SK-N-SH (cell line): ENCODE data around the gene ACOT4. TPM values are rescaled to one million over a fixed set of nuclear protein-coding genes. Genes with fewer than 3 reads are reported as not detected.

Experiments used
- CTCF ChIA-PET: fragments of 300-600, 350-600 bp; formaldehyde crosslinking; extraction: SDS; loops from one replicate; lab custom pipeline; 2021; lab: Yijun Ruan, JAX
- POLR2A ChIA-PET: fragments of 350-600 bp; sonication (Branson Sonifier 250); formaldehyde crosslinking; extraction: SDS; loops from one replicate; lab custom pipeline; 2020; ENCODE audit warnings: antibody characterized with exemption, inconsistent platforms; lab: Yijun Ruan, JAX
- DNase-seq: peaks from one replicate; pipeline ENCODE4 v3.0.0; 2012
- H2AFZ ChIP-seq: fragments of 200-600 bp; sonication (generic); 2 replicates; pipeline ENCODE4 v1.8.1; 2016; ENCODE audit warnings: antibody characterized with exemption, mild to moderate bottlenecking, low read depth
- H3F3A ChIP-seq: fragments of 200-600 bp; sonication (generic); replicated peaks from 2 replicates; pipeline ENCODE3; 2016; ENCODE audit warnings: antibody characterized with exemption, mild to moderate bottlenecking; ENCODE audit not compliant: insufficient read depth
- H3K27ac ChIP-seq, 2 experiments: fragments of 200-500 bp in 1 of 2; fragments of 200-600 bp in 1 of 2; sonication (Bioruptor generic) in 1 of 2; sonication (generic), shearing (Covaris generic) in 1 of 2; 2 replicates each; pipeline versions ENCODE4 v1.5.1 to v1.6.1; 2014 to 2016; ENCODE audit warnings: low read depth in 2 of 2, inconsistent platforms in 1 of 2, low read length in 1 of 2, mild to moderate bottlenecking in 1 of 2, mixed read lengths in 1 of 2
- H3K27me3 ChIP-seq: fragments of 200-600 bp; sonication (generic), shearing (Covaris generic); 2 replicates; pipeline ENCODE4 v1.6.1; 2016; ENCODE audit warnings: mixed run types; ENCODE audit not compliant: insufficient read depth
- H3K36me3 ChIP-seq, 2 experiments: fragments of 200-500 bp in 1 of 2; fragments of 200-600 bp in 1 of 2; sonication (Bioruptor generic) in 1 of 2; sonication (generic) in 1 of 2; replicated peaks in 1 of 2; 2 replicates each; pipeline versions ENCODE3 to v1.5.1; 2014 to 2016; ENCODE audit warnings: low read length in 1 of 2, mild to moderate bottlenecking in 1 of 2; ENCODE audit not compliant: insufficient read depth in 2 of 2, control insufficient read depth in 1 of 2
- H3K4me1 ChIP-seq, 2 experiments: fragments of 200-500 bp in 1 of 2; fragments of 200-600 bp in 1 of 2; sonication (Bioruptor generic) in 1 of 2; sonication (generic), shearing (Covaris generic) in 1 of 2; 2 replicates each; pipeline versions ENCODE4 v1.5.1 to v1.6.1; 2014 to 2016; ENCODE audit warnings: low read depth in 1 of 2, low read length in 1 of 2, mixed run types in 1 of 2; ENCODE audit not compliant: insufficient read depth in 2 of 2, control insufficient read depth in 1 of 2
- H3K4me2 ChIP-seq: fragments of 200-600 bp; sonication (generic), shearing (Covaris generic); 2 replicates; pipeline ENCODE4 v1.6.1; 2017; ENCODE audit warnings: mixed run types
- H3K4me3 ChIP-seq, 2 experiments: fragments of 200-500 bp in 1 of 2; fragments of 200-600 bp in 1 of 2; sonication (Bioruptor generic) in 1 of 2; sonication (generic), shearing (Covaris generic) in 1 of 2; 2 replicates each; pipeline versions ENCODE4 v1.5.1 to v1.8.1; 2014 to 2016; ENCODE audit warnings: low read depth in 2 of 2, inconsistent platforms in 1 of 2, low read length in 1 of 2, mild to moderate bottlenecking in 1 of 2, mixed read lengths in 1 of 2, moderate library complexity in 1 of 2
- H3K79me2 ChIP-seq: fragments of 200-600 bp; sonication (generic); 2 replicates; pipeline ENCODE4 v1.8.1; 2017; ENCODE audit warnings: mild to moderate bottlenecking; ENCODE audit not compliant: insufficient read depth
- H3K9ac ChIP-seq: fragments of 200-600 bp; sonication (generic); 2 replicates; pipeline ENCODE4 v1.6.1; 2017; ENCODE audit warnings: mixed run types
- H3K9me2 ChIP-seq: fragments of 200-600 bp; sonication (generic); 2 replicates; pipeline ENCODE4 v1.6.1; 2017; ENCODE audit warnings: mixed run types
- H3K9me3 ChIP-seq: fragments of 200-600 bp; sonication (generic); 2 replicates; pipeline ENCODE4 v1.6.1; 2017; ENCODE audit warnings: mixed run types, mild to moderate bottlenecking, moderate library complexity
- H4K20me1 ChIP-seq: fragments of 200-600 bp; sonication (generic); 2 replicates; pipeline ENCODE4 v1.6.1; 2017; ENCODE audit warnings: mild to moderate bottlenecking, mixed run types; ENCODE audit not compliant: insufficient read depth
- CHD2 ChIP-seq: fragments of 150-350 bp; IDR thresholded peaks from 2 replicates; pipeline ENCODE4 v1.6.1; 2018; ENCODE audit warnings: low read length; ENCODE audit not compliant: partially characterized antibody
- EP300 ChIP-seq, 2 experiments: IDR thresholded peaks; 2 replicates each; pipeline versions ENCODE4 v1.4.0 to v1.6.1; 2012; ENCODE audit warnings: borderline replicate concordance in 1 of 2, low read depth in 1 of 2, low read length in 1 of 2
- FOSL2 ChIP-seq: IDR thresholded peaks from 2 replicates; pipeline ENCODE4 v1.4.0; 2012; ENCODE audit warnings: low read depth, mild to moderate bottlenecking, moderate library complexity, borderline replicate concordance
- FOXJ3 ChIP-seq: sonication (generic); formaldehyde crosslinking; IDR thresholded peaks from 2 replicates; pipeline ENCODE4 v1.5.1; 2020; ENCODE audit warnings: mild to moderate bottlenecking, missing genetic modification reagents
- GABPA ChIP-seq: IDR thresholded peaks from 2 replicates; pipeline ENCODE4 v1.4.0; 2012; ENCODE audit warnings: low read depth, mild to moderate bottlenecking
- GATA2 ChIP-seq: sonication (generic); formaldehyde crosslinking; IDR thresholded peaks from 2 replicates; pipeline ENCODE4 v1.5.0; 2020; ENCODE audit warnings: mild to moderate bottlenecking, missing genetic modification reagents
- IRF3 ChIP-seq: fragments of 150-350 bp; IDR thresholded peaks from 2 replicates; pipeline ENCODE4 v1.6.1; 2016; ENCODE audit warnings: mild to moderate bottlenecking, low read depth, low read length
- JUND ChIP-seq: IDR thresholded peaks from 2 replicates; pipeline ENCODE4 v1.4.0; 2012
- MEF2A ChIP-seq: IDR thresholded peaks from 2 replicates; pipeline ENCODE4 v1.4.0; 2012; ENCODE audit warnings: low read depth, borderline replicate concordance
- NFIC ChIP-seq: IDR thresholded peaks from 2 replicates; pipeline ENCODE4 v1.4.0; 2012; ENCODE audit warnings: borderline replicate concordance
- RCOR1 ChIP-seq: fragments of 150-350 bp; IDR thresholded peaks from 2 replicates; pipeline ENCODE4 v1.6.1; 2017; ENCODE audit warnings: antibody characterized with exemption, low read length
- RFX5 ChIP-seq: IDR thresholded peaks from 2 replicates; pipeline ENCODE4 v1.6.1; 2012; ENCODE audit warnings: mild to moderate bottlenecking, improper control_type of control experiment, low read length
- RXRA ChIP-seq: IDR thresholded peaks from 2 replicates; pipeline ENCODE4 v1.4.0; 2012; ENCODE audit warnings: low read depth, mild to moderate bottlenecking, borderline replicate concordance
- SIN3A ChIP-seq: IDR thresholded peaks from 2 replicates; pipeline ENCODE4 v1.6.1; 2012; ENCODE audit warnings: low read depth, mild to moderate bottlenecking, low read length, moderate library complexity, borderline replicate concordance
- SMC3 ChIP-seq: IDR thresholded peaks from 2 replicates; pipeline ENCODE4 v1.6.1; 2012; ENCODE audit warnings: low read depth, low read length, improper control_type of control experiment
- TAF1 ChIP-seq: IDR thresholded peaks from 2 replicates; pipeline ENCODE4 v1.6.1; 2012; ENCODE audit warnings: low read depth, mild to moderate bottlenecking, low read length, moderate library complexity, borderline replicate concordance
- TEAD4 ChIP-seq: IDR thresholded peaks from 2 replicates; pipeline ENCODE4 v1.4.0; 2012; ENCODE audit warnings: mild to moderate bottlenecking, borderline replicate concordance; ENCODE audit not compliant: insufficient read depth
- YY1 ChIP-seq: IDR thresholded peaks from 2 replicates; pipeline ENCODE4 v1.4.0; 2012; ENCODE audit warnings: low read depth, mild to moderate bottlenecking
- WGBS: methylation state at CpG from one replicate; pipeline ENCODE4 v1.1.6; 2017; ENCODE audit warnings: low lambda C conversion rate; 5-methylcytosine and 5-hydroxymethylcytosine counted together
- polyA plus RNA-seq, 3 experiments: library from polyadenylated mRNA; depleted of rRNA; stranded (reverse); fragments of >200 nt; gene quantifications; 2 replicates each; pipeline ENCODE4 v1.2.3, GENCODE V29; 2012
- TF ChIP-seq, protein P1 (sequence below): fragments of 150-350 bp; IDR thresholded peaks from 2 replicates; pipeline ENCODE4 v1.6.1; 2017; ENCODE audit warnings: antibody characterized with exemption, low read length, low read depth, borderline replicate concordance
- TF ChIP-seq, protein P2 (sequence below): IDR thresholded peaks from 2 replicates; pipeline ENCODE4 v1.4.0; 2012; ENCODE audit warnings: low read depth

Gene ACOT4
- polyA plus RNA-seq, 1 of the 3 experiments (the other 2 are of a cell fraction), result 0.12 TPM

GRCh38 chr14:73623504-73624054, 31.9 kb downstream of the ACOT4 start:
- H3K27ac ChIP-seq, result no peak overlapping the region
- H3K4me3 ChIP-seq, result no peak overlapping the region
- WGBS, result 89% methylated on average over 4 of the region's 4 CpGs
- no peaks in the 10 kb centered on the region for H3K4me1 ChIP-seq
- no peak overlapping the region for H3K4me2 ChIP-seq
- DNase-seq, result no peak
- no peak overlapping the region for H2AFZ ChIP-seq
- no peaks in the 10 kb centered on the region for H3F3A ChIP-seq
- TF ChIP-seq CHD2 (no peak), TEAD4 (no peak), FOXJ3 (CRISPR knock-in tag) (no peak), EP300 (IDR thresholded peaks at IDR 0.05; ENCODE audit: borderline replicate concordance in 1 of 2, low read depth in 1 of 2, low read length in 1 of 2) (no peak), RCOR1 (no peak), YY1 (no peak), MEF2A (no peak), GATA2 (no peak), RXRA (no peak), GABPA (no peak), IRF3 (no peak), SIN3A (no peak), RFX5 (no peak), JUND (no peak), TAF1 (no peak), NFIC (no peak), SMC3 (no peak), FOSL2 (no peak)
- TF ChIP-seq, protein P1, sequence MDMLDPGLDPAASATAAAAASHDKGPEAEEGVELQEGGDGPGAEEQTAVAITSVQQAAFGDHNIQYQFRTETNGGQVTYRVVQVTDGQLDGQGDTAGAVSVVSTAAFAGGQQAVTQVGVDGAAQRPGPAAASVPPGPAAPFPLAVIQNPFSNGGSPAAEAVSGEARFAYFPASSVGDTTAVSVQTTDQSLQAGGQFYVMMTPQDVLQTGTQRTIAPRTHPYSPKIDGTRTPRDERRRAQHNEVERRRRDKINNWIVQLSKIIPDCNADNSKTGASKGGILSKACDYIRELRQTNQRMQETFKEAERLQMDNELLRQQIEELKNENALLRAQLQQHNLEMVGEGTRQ, result no peak
- TF ChIP-seq, protein P2, sequence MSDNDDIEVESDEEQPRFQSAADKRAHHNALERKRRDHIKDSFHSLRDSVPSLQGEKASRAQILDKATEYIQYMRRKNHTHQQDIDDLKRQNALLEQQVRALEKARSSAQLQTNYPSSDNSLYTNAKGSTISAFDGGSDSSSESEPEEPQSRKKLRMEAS, result no peak
- H3K9me3 ChIP-seq, result no peaks in the 10 kb centered on the region
- no peaks in the 10 kb centered on the region for H3K36me3 ChIP-seq
- no peak overlapping the region for H3K9ac ChIP-seq
- ChIA-PET CTCF (interaction anchor here (0.7 kb wide), 1 partner anchor 114 kb away, joined by 3 read pairs; no protein-coding TSS in a partner anchor), POLR2A (no interaction called here)
- no peaks in the 10 kb centered on the region for H3K79me2 ChIP-seq
- H3K27me3 ChIP-seq, result no peaks in the 10 kb centered on the region
- H3K9me2 ChIP-seq, result no peaks in the 10 kb centered on the region
- no peaks in the 10 kb centered on the region for H4K20me1 ChIP-seq
